ENCODE results near the gene INO80D.
"Not testable (repeated sequence)": the region's sequence is repeated elsewhere in the genome, so short reads cannot be mapped to it uniquely, and the experiment has no call there.

Gene INO80D

DNA sequence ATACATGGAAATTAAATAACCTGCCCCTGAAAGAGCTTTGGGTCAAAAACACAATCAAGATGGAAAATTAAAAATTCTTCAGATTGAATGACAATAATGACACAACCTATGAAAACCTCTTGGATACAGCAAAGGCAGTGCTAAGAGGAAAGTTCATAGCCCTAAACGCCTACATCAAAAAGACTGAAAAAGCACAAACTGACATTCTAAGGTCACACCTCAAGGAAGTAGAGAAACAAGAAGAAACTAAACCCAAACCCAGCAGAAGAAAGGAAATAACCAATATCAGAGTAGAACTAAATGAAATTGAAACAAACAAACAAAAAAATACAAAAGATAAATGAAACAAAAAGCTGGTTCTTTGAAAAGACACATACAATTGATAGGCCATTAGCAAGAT lies 52.5 kb downstream of the INO80D start:
- in situ Hi-C loops (cut with MboI; ENCODE audit: low sequenced_read_pairs): not testable (repeated sequence)

DNA sequence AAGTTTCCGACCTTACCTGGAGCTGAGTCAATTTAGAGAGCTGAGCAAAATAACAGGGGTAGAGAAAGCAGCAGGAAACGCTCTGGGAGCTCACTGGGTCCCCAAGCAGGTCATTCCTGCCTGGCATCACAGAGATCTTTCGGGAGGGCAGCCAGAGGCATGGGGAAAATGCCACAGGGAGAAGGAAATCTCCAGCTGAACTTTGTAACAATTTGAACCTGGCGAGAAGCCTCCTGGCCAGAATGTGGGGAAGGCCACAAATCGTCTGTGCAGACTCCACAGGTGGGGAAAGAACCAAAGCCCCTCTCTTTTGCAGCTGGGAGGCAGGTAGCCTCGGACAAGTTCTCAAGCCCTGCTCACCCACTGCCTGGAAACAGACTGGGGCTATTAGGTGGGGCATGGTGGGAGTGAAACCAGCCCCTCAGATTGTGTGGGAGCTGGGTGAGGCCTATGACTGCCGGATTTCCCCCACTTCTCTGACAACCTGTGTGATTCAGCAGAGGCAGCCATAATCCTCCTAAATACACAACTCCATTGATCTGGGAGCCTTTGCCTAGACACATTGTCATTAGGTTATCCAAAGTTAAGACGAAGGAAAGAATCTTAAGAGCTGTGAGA lies 53.9 kb downstream of the INO80D start:
- in situ Hi-C loops (cut with MboI; ENCODE audit: low sequenced_read_pairs): no loop called here

DNA sequence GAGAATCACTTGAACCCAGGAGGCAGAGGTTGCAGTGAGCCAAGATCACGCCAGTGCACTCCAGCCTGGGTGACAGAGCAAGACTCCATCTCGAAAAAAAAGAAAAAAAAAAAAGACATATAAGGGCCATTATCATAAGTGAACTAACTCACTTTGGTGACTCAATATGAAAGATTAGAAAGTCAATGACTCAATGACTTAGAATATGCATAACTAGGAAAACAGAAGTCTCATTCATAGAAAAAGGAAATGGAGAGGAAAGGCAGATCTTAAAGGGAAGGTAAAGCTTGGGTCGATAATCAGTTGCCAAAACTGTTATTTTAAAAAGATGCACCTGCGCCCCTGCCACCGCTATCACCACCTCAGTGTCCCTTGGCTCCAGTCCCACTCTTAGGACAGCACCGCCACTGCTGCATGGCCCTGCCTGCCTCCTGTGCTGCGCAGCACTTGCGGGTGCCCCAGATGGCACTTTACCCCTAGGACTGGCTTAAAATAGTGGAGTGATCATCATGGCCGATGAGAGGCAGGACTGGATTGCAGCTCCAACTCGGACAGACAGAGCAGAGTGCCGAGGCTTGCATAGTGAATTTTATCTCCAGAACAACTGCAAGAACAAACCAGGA lies 54.7 kb downstream of the INO80D start:
- in situ Hi-C loops (cut with MboI; ENCODE audit: low sequenced_read_pairs): no loop called here

DNA sequence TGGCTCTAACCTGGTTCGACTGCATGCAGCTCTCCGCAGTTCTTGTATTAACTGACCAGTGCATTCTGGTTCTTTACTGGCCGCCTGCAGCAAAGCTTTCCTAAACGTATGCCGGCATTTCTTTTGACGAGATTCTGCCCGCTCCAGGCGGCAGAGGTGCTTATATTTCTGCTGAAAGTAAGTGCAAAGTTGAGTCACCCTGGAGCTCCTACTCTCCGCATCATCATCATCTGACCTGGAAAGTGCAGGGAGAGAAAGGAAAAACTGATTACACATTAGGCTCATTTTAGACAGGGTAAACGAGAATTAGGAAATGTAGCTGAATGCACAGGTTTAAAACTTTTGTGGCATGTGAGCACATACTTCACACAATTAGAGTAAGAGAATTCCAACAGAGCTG lies 57.9 kb downstream of the INO80D start:
- in situ Hi-C loops (cut with MboI; ENCODE audit: low sequenced_read_pairs): no loop called here

GRCh38 chr2:206023183-206023582 lies 62.8 kb downstream of the INO80D start:
- in situ Hi-C loops (cut with MboI; ENCODE audit: low sequenced_read_pairs): no loop called here

GRCh38 chr2:206020171-206020570 lies 65.8 kb downstream of the INO80D start:
- in situ Hi-C loops (cut with MboI; ENCODE audit: low sequenced_read_pairs): no loop called here

GRCh38 chr2:206015746-206016145 lies 70.2 kb downstream of the INO80D start:
- in situ Hi-C loops (cut with MboI; ENCODE audit: low sequenced_read_pairs): not testable (repeated sequence)

DNA sequence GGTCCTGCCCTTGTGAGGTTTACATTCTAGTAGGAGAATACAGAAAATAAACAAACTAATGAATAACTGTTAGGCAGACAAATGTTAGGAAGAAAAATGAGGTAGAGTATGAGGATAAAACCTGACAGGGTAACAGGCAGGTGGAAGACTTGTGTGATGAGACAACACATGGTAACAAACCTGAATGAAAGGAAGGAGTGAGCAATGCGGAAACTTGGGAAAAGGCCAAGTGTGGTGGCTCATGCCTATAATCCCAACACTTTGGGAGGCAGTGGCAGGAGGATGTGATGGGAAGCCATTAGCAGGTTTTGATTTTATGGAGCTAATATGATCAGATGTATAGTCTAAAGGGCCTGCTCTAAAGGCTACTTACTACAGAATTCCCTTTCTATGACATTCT lies 74.2 kb downstream of the INO80D start:
- in situ Hi-C loops (cut with MboI; ENCODE audit: low sequenced_read_pairs): no loop called here

GRCh38 chr2:206011018-206011614 lies 74.9 kb downstream of the INO80D start:
- in situ Hi-C loops (cut with MboI; ENCODE audit: low sequenced_read_pairs): no loop called here

GRCh38 chr2:206004004-206004693 lies 81.8 kb downstream of the INO80D start:
- in situ Hi-C loops (cut with MboI; ENCODE audit: low sequenced_read_pairs): no loop called here

GRCh38 chr2:206002440-206002839 lies 83.5 kb downstream of the INO80D start:
- in situ Hi-C loops (cut with MboI; ENCODE audit: low sequenced_read_pairs): no loop called here

DNA sequence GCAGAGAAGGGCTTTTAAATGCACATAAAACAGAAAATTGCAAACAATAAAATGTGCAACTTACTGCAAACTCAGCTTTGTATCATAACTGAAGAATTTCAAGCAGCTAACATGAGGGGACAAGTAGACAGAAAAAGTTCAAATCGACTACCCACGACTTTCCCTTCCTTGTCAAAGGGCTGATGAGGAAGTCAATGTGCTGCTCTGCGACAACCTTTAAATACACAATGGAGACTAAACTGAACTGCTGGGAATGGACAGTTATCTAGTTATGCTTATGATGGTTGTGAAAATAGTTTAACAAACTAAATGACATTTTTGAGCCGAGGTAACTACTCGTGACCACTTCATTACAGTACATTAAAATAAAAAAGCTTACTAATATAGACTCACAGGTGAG lies 84.1 kb downstream of the INO80D start:
- in situ Hi-C loops (cut with MboI; ENCODE audit: low sequenced_read_pairs): no loop called here

GRCh38 chr2:206000776-206001175 lies 85.2 kb downstream of the INO80D start:
- in situ Hi-C loops (cut with MboI; ENCODE audit: low sequenced_read_pairs): no loop called here

GRCh38 chr2:205998583-205998982 lies 87.4 kb downstream of the INO80D start:
- in situ Hi-C loops (cut with MboI; ENCODE audit: low sequenced_read_pairs): no loop called here

DNA sequence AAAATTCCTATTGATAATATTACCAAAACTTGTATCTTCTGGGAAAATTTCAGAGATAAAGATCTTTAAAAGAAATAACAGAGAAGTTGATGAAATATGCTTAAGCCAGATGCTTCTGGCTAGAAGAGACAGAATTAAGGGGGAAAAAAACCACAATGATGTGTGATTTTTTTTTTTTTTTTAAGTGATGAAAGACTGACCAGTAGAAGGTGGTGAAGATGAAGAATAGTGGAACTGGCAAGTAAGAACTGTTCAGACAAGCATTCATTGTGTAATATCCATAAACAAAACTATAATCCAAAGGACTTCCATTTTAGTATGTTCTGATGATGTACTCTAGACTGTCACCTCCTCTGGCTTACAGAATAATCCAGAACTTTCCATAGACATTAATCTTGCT lies 89.8 kb downstream of the INO80D start:
- in situ Hi-C loops (cut with MboI; ENCODE audit: low sequenced_read_pairs): no loop called here

- in situ Hi-C loops (cut with MboI; ENCODE audit: low sequenced_read_pairs): no loop called here
These were observed 90.7 kb downstream of the INO80D start for GRCh38 chr2:205995260-205995659.

- in situ Hi-C loops (cut with MboI; ENCODE audit: low sequenced_read_pairs): no loop called here
These were observed 91.6 kb downstream of the INO80D start for GRCh38 chr2:205994344-205994743.

DNA sequence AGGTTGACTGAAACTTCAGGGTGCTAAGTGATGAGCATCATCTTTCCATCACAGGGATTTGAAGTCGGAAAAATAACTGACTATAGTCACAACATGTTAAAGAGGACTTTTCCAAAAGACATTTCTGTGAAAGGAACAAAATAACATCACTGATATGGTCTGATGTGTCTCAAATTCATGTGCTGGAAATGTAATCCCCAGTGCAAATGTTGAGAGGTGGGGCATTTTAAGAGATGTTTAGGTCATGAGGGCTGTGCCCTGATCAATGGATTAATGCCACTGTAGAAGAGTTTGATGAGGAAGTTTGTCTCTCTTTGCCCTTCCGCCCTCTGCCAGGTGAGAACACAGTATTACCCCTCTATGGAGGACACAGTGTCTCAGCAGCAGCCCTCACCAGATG lies 95.9 kb downstream of the INO80D start:
- in situ Hi-C loops (cut with MboI; ENCODE audit: low sequenced_read_pairs): no loop called here

DNA sequence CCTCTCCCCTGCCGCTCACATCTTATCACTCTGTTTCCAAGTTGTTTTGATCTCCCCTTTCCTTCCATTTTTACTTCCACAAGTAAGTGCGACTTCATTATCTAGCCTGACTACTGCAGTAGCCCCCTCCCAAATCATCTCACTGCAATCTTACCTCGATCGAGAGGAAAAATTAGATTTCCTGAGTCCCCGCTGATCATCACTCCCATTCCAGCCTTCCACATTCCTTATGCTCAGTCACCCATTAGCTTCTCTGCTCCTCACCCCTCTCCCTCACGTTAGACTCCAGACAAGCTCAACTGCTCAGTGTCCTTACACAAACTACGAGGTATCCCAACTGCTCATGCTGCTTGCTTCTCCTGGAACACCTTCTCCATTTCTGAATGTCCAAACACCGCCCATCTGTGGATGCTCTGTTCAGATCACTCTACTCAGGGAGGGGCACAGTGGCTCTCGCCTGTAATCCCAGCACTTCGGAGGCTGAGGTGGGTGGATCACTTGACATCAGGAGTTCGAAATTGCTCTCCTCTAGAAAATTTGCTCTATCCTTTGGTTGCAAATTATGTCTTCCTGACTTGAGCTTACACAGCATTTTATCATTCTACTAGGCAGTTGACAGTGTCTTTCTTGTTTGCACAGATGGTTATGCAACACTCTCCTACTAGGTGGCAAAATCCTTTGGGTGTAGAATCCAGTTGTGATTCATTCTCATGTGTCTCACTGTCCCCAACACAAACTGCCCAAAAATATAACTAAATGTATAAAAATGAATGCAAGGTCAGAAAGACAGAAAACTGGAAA lies 96.5 kb downstream of the INO80D start:
- in situ Hi-C loops (cut with MboI; ENCODE audit: low sequenced_read_pairs): no loop called here

- in situ Hi-C loops (cut with MboI; ENCODE audit: low sequenced_read_pairs): not testable (repeated sequence)
These were observed 97.3 kb downstream of the INO80D start for GRCh38 chr2:205988681-205989080.

DNA sequence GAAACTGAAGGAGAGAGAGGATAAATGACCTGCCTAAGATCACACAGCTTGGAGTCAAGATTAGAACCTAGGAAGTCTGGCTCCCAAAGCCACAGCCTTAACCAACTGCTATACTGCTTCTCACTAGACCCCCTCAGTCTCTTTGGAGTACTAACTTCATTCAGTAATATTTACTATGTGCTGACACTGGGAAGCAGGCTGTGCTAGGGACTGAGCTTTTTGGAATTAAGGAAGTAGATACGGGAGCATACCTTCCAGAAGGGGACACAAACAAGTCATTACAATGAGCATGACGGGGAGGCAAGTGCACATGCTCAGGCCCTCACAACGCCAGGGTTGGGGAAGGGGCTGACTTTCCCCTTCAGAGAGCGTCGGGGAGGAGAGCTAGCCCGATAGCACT lies 97.7 kb downstream of the INO80D start:
- in situ Hi-C loops (cut with MboI; ENCODE audit: low sequenced_read_pairs): no loop called here

Measured in HL-60/S4 treated with retinoic acid at 250 ng/mL for 4 days and 3 days (cell line).